H9 (cell line): Measurements from ENCODE around the gene CERS6. TPM values are rescaled to one million over a fixed set of nuclear protein-coding genes. Genes with fewer than 3 reads are reported as not detected.

ENCODE experiments used
- DNase-seq: peaks from one replicate; pipeline ENCODE4 v3.0.0-alpha.2; 2017
- H2AFZ ChIP-seq: one replicate; pipeline ENCODE4 v1.6.1; 2013; ENCODE audit warnings: mild to moderate bottlenecking, low read length, control low read depth, moderate library complexity
- H2AK5ac ChIP-seq: 2 replicates; pipeline ENCODE4 v1.6.1; 2013; ENCODE audit warnings: low read length, control low read depth, mixed read lengths; ENCODE audit not compliant: insufficient read length
- H2BK120ac ChIP-seq: one replicate; pipeline ENCODE4 v1.6.1; 2013; ENCODE audit warnings: low read depth, mild to moderate bottlenecking, low read length, control low read depth, inconsistent platforms; ENCODE audit not compliant: poor library complexity, severe bottlenecking
- H2BK12ac ChIP-seq: 2 replicates; pipeline ENCODE4 v1.6.1; 2013; ENCODE audit warnings: low read length, control low read depth, mixed read lengths, low read depth; ENCODE audit not compliant: insufficient read length
- H2BK15ac ChIP-seq: 2 replicates; pipeline ENCODE4 v1.6.1; 2013; ENCODE audit warnings: low read depth, low read length, control low read depth
- H2BK20ac ChIP-seq: one replicate; pipeline ENCODE4 v1.6.1; 2013; ENCODE audit warnings: low read depth, mild to moderate bottlenecking, low read length, control low read depth, inconsistent platforms; ENCODE audit not compliant: poor library complexity, severe bottlenecking
- H2BK5ac ChIP-seq: 2 replicates; pipeline ENCODE4 v1.6.1; 2013; ENCODE audit warnings: low read length, control low read depth, mixed read lengths; ENCODE audit not compliant: insufficient read length
- H3K14ac ChIP-seq: 2 replicates; pipeline ENCODE4 v1.6.1; 2013; ENCODE audit warnings: low read length, control low read depth; ENCODE audit not compliant: insufficient read depth
- H3K18ac ChIP-seq: 2 replicates; pipeline ENCODE4 v1.6.1; 2013; ENCODE audit warnings: low read depth, mild to moderate bottlenecking, mixed read lengths, low read length, control low read depth; ENCODE audit not compliant: insufficient read length
- H3K23ac ChIP-seq: 2 replicates; pipeline ENCODE4 v1.6.1; 2013; ENCODE audit warnings: low read length, control low read depth, mixed read lengths, low read depth; ENCODE audit not compliant: insufficient read length
- H3K23me2 ChIP-seq: 2 replicates; pipeline ENCODE4 v1.6.1; 2013; ENCODE audit warnings: low read depth, mild to moderate bottlenecking, mixed read lengths, low read length, control low read depth; ENCODE audit not compliant: insufficient read length, poor library complexity, severe bottlenecking
- H3K27ac ChIP-seq: 2 replicates; pipeline ENCODE4 v1.5.1; 2013; ENCODE audit warnings: low read length, control low read depth, mixed read lengths, low read depth; ENCODE audit not compliant: insufficient read length
- H3K27me3 ChIP-seq: 2 replicates; pipeline ENCODE4 v1.6.1; 2013; ENCODE audit warnings: low read length, control low read depth, inconsistent platforms; ENCODE audit not compliant: insufficient read depth
- H3K4ac ChIP-seq: 2 replicates; pipeline ENCODE4 v1.6.1; 2013; ENCODE audit warnings: low read depth, mild to moderate bottlenecking, control low read depth, inconsistent platforms, low read length, moderate library complexity
- H3K4me1 ChIP-seq: 2 replicates; pipeline ENCODE4 v1.6.1; 2013; ENCODE audit warnings: low read length, control low read depth, inconsistent platforms; ENCODE audit not compliant: insufficient read depth
- H3K4me2 ChIP-seq: 2 replicates; pipeline ENCODE4 v1.6.1; 2013; ENCODE audit warnings: low read length, control low read depth, mixed read lengths; ENCODE audit not compliant: insufficient read length, insufficient read depth
- H3K56ac ChIP-seq: 2 replicates; pipeline ENCODE4 v1.6.1; 2013; ENCODE audit warnings: low read depth, mild to moderate bottlenecking, mixed read lengths, low read length, control low read depth; ENCODE audit not compliant: insufficient read length
- H3K79me1 ChIP-seq: 2 replicates; pipeline ENCODE4 v1.6.1; 2013; ENCODE audit warnings: low read depth, mild to moderate bottlenecking, moderate library complexity, low read length, control low read depth, inconsistent platforms; ENCODE audit not compliant: insufficient read depth, poor library complexity, severe bottlenecking
- H3K79me2 ChIP-seq: 2 replicates; pipeline ENCODE4 v1.6.1; 2013; ENCODE audit warnings: low read length, control low read depth, inconsistent platforms; ENCODE audit not compliant: insufficient read depth
- H3K9ac ChIP-seq: 2 replicates; pipeline ENCODE4 v1.6.1; 2013; ENCODE audit warnings: low read length, control low read depth, mixed read lengths; ENCODE audit not compliant: insufficient read length; ENCODE audit errors: extremely low read depth
- H3K9me3 ChIP-seq: one replicate; pipeline ENCODE4 v1.6.1; 2013; ENCODE audit warnings: low read depth, low read length, inconsistent platforms; ENCODE audit not compliant: control insufficient read depth
- H3T11ph ChIP-seq: one replicate; pipeline ENCODE4 v1.6.1; 2013; ENCODE audit warnings: mild to moderate bottlenecking, low read length, control low read depth, inconsistent platforms
- H4K20me1 ChIP-seq: one replicate; pipeline ENCODE4 v1.6.1; 2013; ENCODE audit not compliant: control insufficient read depth, insufficient read length, insufficient read depth
- H4K5ac ChIP-seq: 2 replicates; pipeline ENCODE4 v1.6.1; 2013; ENCODE audit warnings: low read depth, mild to moderate bottlenecking, mixed read lengths, low read length, control low read depth; ENCODE audit not compliant: insufficient read length
- H4K8ac ChIP-seq: replicated peaks from 2 replicates; pipeline ENCODE4 v1.6.1; 2013; ENCODE audit warnings: low read length, control low read depth, mixed read lengths, low read depth; ENCODE audit not compliant: insufficient read length
- H4K91ac ChIP-seq: 2 replicates; pipeline ENCODE4 v1.6.1; 2013; ENCODE audit warnings: low read depth, mild to moderate bottlenecking, moderate library complexity, mixed read lengths, low read length, control low read depth; ENCODE audit not compliant: insufficient read length
- H3K27ac Mint-ChIP-seq, 3 experiments: 2 replicates in 2 of 3; 3 replicates in 1 of 3; pipeline ENCODE4 v1.8.0; 2020 to 2021; ENCODE audit warnings: mixed read lengths in 3 of 3, mild to moderate bottlenecking in 1 of 3, moderate library complexity in 1 of 3
- H3K27me3 Mint-ChIP-seq: 2 replicates; pipeline ENCODE4 v1.8.0; 2021; ENCODE audit warnings: low read depth, mild to moderate bottlenecking, moderate library complexity, mixed read lengths
- H3K36me3 Mint-ChIP-seq, 3 experiments: 2 replicates in 2 of 3; 3 replicates in 1 of 3; pipeline ENCODE4 v1.8.0; 2020 to 2021; ENCODE audit warnings: low read depth in 3 of 3, mixed read lengths in 3 of 3; ENCODE audit not compliant: insufficient read depth in 1 of 3
- H3K4me1 Mint-ChIP-seq, 2 experiments: 2 replicates each; pipeline ENCODE4 v1.8.0; 2020; ENCODE audit warnings: mixed read lengths in 2 of 2
- H3K4me3 Mint-ChIP-seq, 2 experiments: 2 replicates in 1 of 2; 3 replicates in 1 of 2; pipeline ENCODE4 v1.8.0; 2020 to 2021; ENCODE audit warnings: mild to moderate bottlenecking in 2 of 2, mixed read lengths in 2 of 2, moderate library complexity in 1 of 2
- H3K9me3 Mint-ChIP-seq, 2 experiments: 2 replicates in 1 of 2; 3 replicates in 1 of 2; pipeline ENCODE4 v1.8.0; 2020; ENCODE audit warnings: mild to moderate bottlenecking in 2 of 2, mixed read lengths in 2 of 2, moderate library complexity in 1 of 2
- WGBS: extraction: QIAGEN DNeasy Blood & Tissue Kit; methylation state at CpG from one replicate; pipeline ENCODE4 v1.1.7; 2013; ENCODE audit warnings: missing lambda C conversion rate, low lambda C conversion rate, mixed read lengths; ENCODE audit not compliant: insufficient read length; ENCODE audit errors: extremely low coverage; 5-methylcytosine and 5-hydroxymethylcytosine counted together
- total RNA-seq: library from RNA; stranded (reverse); gene quantifications from 2 replicates; pipeline ENCODE4 v1.2.1, GENCODE V29; 2021
- TF ChIP-seq, protein P1 (sequence below): fragments of 200-600 bp; sonication (generic); conservative IDR thresholded peaks from 3 replicates; pipeline ENCODE4 v1.8.0; 2021; ENCODE audit warnings: antibody characterized with exemption, mild to moderate bottlenecking

The CERS6 gene
- total RNA-seq, 1 experiment from 2014 or later = 17.7 TPM

DNA sequence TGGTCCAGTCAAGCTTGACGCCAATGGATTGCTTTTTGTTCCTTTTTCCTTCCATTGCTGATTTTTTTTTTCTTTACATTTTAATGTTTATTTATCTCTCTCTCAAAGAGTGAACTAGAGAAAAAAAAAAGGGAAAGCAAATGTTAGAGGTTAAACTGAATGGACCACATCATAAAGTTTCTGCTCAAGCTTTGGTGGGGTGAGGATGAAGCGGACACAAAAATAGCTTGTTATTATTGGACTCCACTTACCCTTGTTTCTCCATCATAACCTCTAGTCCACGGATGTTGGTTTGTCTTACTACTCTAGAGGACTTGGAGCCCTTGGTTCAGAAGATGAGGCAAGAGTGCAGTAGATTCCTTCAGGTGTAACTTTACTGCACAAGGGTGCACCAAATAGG, 27.6 kb upstream of the CERS6 start:
- Histone ChIP-seq H3K4me2 (no peak overlapping the region), H2BK15ac (no peak overlapping the region), H2BK120ac (no peak overlapping the region), H2AFZ (no peak overlapping the region), H2BK20ac (no peak overlapping the region), H3K23ac (no peak overlapping the region), H2BK5ac (no peak overlapping the region), H3K4me1 (peaks cover 7% of the 10 kb centered on the region; the same call in 1 of the 2 replicates), H3K9me3 (no peaks in the 10 kb centered on the region), H3K14ac (no peak overlapping the region), H4K8ac (no peak overlapping the region), H3K27me3 (no peaks in the 10 kb centered on the region), H2AK5ac (no peak overlapping the region), H3T11ph (no peak overlapping the region), H3K27ac (no peak overlapping the region), H3K23me2 (no peaks in the 10 kb centered on the region), H4K91ac (no peak overlapping the region), H3K79me1 (no peaks in the 10 kb centered on the region), H4K5ac (no peak overlapping the region), H3K79me2 (no peaks in the 10 kb centered on the region), H4K20me1 (no peaks in the 10 kb centered on the region), H3K18ac (no peak overlapping the region), H2BK12ac (no peak overlapping the region), H3K9ac (no peak overlapping the region), H3K56ac (no peak overlapping the region), H3K4ac (no peak overlapping the region)
- H3K36me3 Mint-ChIP-seq = no peaks in the 10 kb centered on the region; a peak in 1 of 7 replicates
- no peak overlapping the region for H3K4me3 Mint-ChIP-seq
- TF ChIP-seq, protein P1, sequence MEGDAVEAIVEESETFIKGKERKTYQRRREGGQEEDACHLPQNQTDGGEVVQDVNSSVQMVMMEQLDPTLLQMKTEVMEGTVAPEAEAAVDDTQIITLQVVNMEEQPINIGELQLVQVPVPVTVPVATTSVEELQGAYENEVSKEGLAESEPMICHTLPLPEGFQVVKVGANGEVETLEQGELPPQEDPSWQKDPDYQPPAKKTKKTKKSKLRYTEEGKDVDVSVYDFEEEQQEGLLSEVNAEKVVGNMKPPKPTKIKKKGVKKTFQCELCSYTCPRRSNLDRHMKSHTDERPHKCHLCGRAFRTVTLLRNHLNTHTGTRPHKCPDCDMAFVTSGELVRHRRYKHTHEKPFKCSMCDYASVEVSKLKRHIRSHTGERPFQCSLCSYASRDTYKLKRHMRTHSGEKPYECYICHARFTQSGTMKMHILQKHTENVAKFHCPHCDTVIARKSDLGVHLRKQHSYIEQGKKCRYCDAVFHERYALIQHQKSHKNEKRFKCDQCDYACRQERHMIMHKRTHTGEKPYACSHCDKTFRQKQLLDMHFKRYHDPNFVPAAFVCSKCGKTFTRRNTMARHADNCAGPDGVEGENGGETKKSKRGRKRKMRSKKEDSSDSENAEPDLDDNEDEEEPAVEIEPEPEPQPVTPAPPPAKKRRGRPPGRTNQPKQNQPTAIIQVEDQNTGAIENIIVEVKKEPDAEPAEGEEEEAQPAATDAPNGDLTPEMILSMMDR = no peak
- no CpG with 5 or more reads among the region's 3 CpGs for WGBS
- no peaks in the 10 kb centered on the region; the same call in 1 of the 2 replicates for H3K27me3 Mint-ChIP-seq
- no peak for DNase-seq
- peaks cover 32 to 36% of the 10 kb centered on the region in 2 experiments for H3K4me1 Mint-ChIP-seq
- no peak overlapping the region for H3K27ac Mint-ChIP-seq
- H3K9me3 Mint-ChIP-seq = no peaks in the 10 kb centered on the region
